ENCODE data around the gene PTPN5. TPM values are rescaled to one million over a fixed set of nuclear protein-coding genes. Genes with fewer than 3 reads are reported as not detected.
"Not testable (repeated sequence)": the region's sequence is repeated elsewhere in the genome, so short reads cannot be mapped to it uniquely, and the experiment has no call there.

Gene PTPN5
- polyA plus RNA-seq (ENCODE audit: insufficient read length in 3 of 3), result under 1 TPM; 0.32 to 0.72 (median 0.46) TPM

- DNase-seq (ENCODE audit: low read depth in 3 of 3, low spot score in 2 of 3), result peak in 1 of 3 donors; percentile 5
Measured at GRCh38 chr11:18791207-18791968, at the start of gene PTPN5. Gene PTPN5, minus strand, starts transcription at chr11:18791798. Its CDS starts 19,840 bp downstream, at chr11:18771958.

- peak in 1 of 3 donors; percentile 2 for DNase-seq (ENCODE audit: low read depth in 3 of 3, low spot score in 2 of 3)
Measured at GRCh38 chr11:18836417-18836816, 44.8 kb upstream of the PTPN5 start.

GRCh38 chr11:18834754-18835466 lies 43.3 kb upstream of the PTPN5 start:
- no peak for DNase-seq (ENCODE audit: low read depth in 3 of 3, low spot score in 2 of 3)

GRCh38 chr11:18820160-18820559 lies 28.6 kb upstream of the PTPN5 start:
- DNase-seq (ENCODE audit: low read depth in 3 of 3, low spot score in 2 of 3), result not testable (repeated sequence)

GRCh38 chr11:18804199-18804999 lies 12.8 kb upstream of the PTPN5 start:
- DNase-seq (ENCODE audit: low read depth in 3 of 3, low spot score in 2 of 3), result no peak

GRCh38 chr11:18802381-18803257 lies 11.0 kb upstream of the PTPN5 start:
- peak in 2 of 3 donors; percentile 57 to 63 for DNase-seq (ENCODE audit: low read depth in 3 of 3, low spot score in 2 of 3)

GRCh38 chr11:18798799-18799469 lies 7.3 kb upstream of the PTPN5 start:
- DNase-seq (ENCODE audit: low read depth in 3 of 3, low spot score in 2 of 3), result no peak

- no peak for DNase-seq (ENCODE audit: low read depth in 3 of 3, low spot score in 2 of 3)
Measured at GRCh38 chr11:18794956-18795355, 3.4 kb upstream of the PTPN5 start.

GRCh38 chr11:18792827-18793226 lies 1.2 kb upstream of the PTPN5 start:
- DNase-seq (ENCODE audit: low read depth in 3 of 3, low spot score in 2 of 3), result no peak

- no peak for DNase-seq (ENCODE audit: low read depth in 3 of 3, low spot score in 2 of 3)
Measured at GRCh38 chr11:18791969-18792628, 501 bp upstream of the PTPN5 start.

GRCh38 chr11:18790883-18791206 lies 753 bp downstream of the PTPN5 start:
- DNase-seq (ENCODE audit: low read depth in 3 of 3, low spot score in 2 of 3), result no peak

- DNase-seq (ENCODE audit: low read depth in 3 of 3, low spot score in 2 of 3), result no peak
Measured at GRCh38 chr11:18789942-18790341, 1.7 kb downstream of the PTPN5 start.

- DNase-seq (ENCODE audit: low read depth in 3 of 3, low spot score in 2 of 3), result no peak
Measured at GRCh38 chr11:18785411-18785810, 6.2 kb downstream of the PTPN5 start.

- DNase-seq (ENCODE audit: low read depth in 3 of 3, low spot score in 2 of 3), result no peak
Measured at GRCh38 chr11:18780896-18781295, 10.7 kb downstream of the PTPN5 start.

GRCh38 chr11:18780329-18780728 lies 11.3 kb downstream of the PTPN5 start:
- no peak for DNase-seq (ENCODE audit: low read depth in 3 of 3, low spot score in 2 of 3)

GRCh38 chr11:18778468-18778867 lies 13.1 kb downstream of the PTPN5 start:
- DNase-seq (ENCODE audit: low read depth in 3 of 3, low spot score in 2 of 3), result no peak

GRCh38 chr11:18776324-18776723 lies 15.3 kb downstream of the PTPN5 start:
- no peak for DNase-seq (ENCODE audit: low read depth in 3 of 3, low spot score in 2 of 3)

GRCh38 chr11:18775492-18776292 lies 15.9 kb downstream of the PTPN5 start:
- no peak for DNase-seq (ENCODE audit: low read depth in 3 of 3, low spot score in 2 of 3)
